GM23338 (cell line): ENCODE measurements around the gene ZFP36L1.

Experiments
- CREB1 ChIP-seq: fragments of 250-450 bp; sonication (Bioruptor Pico); IDR thresholded peaks from 2 replicates; pipeline ENCODE4 v1.5.0; 2020; ENCODE audit warnings: low read depth, mild to moderate bottlenecking, moderate library complexity
- CTCF ChIP-seq, 2 experiments: fragments of 200-600 bp in 1 of 2; sonication (generic) in 1 of 2; conservative IDR thresholded peaks; 2 replicates each; pipeline versions ENCODE4 v1.5.1 to v1.6.1; 2016 to 2017; ENCODE audit warnings: antibody characterized with exemption in 2 of 2, low read depth in 2 of 2, mild to moderate bottlenecking in 2 of 2, moderate library complexity in 1 of 2
- EZH2 ChIP-seq: fragments of 200-600 bp; sonication (generic); IDR thresholded peaks from one replicate; pipeline ENCODE4 v1.8.0; 2017; ENCODE audit warnings: antibody characterized with exemption, mild to moderate bottlenecking, low read depth; ENCODE audit not compliant: unreplicated experiment
- EZH2phosphoT487 ChIP-seq: fragments of 200-600 bp; sonication (generic); IDR thresholded peaks from one replicate; pipeline ENCODE4 v1.8.1; 2018; ENCODE audit warnings: antibody characterized with exemption; ENCODE audit not compliant: unreplicated experiment
- POLR2AphosphoS5 ChIP-seq: IDR thresholded peaks from 2 replicates; pipeline ENCODE4 v1.6.1; 2016; ENCODE audit warnings: antibody characterized with exemption, low read depth

- TF ChIP-seq POLR2AphosphoS5 (no peak), CTCF (conservative IDR thresholded peaks at IDR 0.05; ENCODE audit: low read depth in 2 of 2) (no peak), CREB1 (CRISPR knock-in tag) (no peak), EZH2 (no peak), EZH2phosphoT487 (no peak)
These were observed 15.1 kb upstream of the ZFP36L1 start for GRCh38 chr14:68807987-68808386.
